GM21825 (cell line): ENCODE results near the gene RIPOR1.

ENCODE experiments used
- ATAC-seq: cut with Tn5 transposase; IDR thresholded peaks from one replicate; pipeline ENCODE4 v1.9.1; 2021; ENCODE audit warnings: mild to moderate bottlenecking, moderate library complexity; ENCODE audit not compliant: unreplicated experiment

RIPOR1 gene

DNA sequence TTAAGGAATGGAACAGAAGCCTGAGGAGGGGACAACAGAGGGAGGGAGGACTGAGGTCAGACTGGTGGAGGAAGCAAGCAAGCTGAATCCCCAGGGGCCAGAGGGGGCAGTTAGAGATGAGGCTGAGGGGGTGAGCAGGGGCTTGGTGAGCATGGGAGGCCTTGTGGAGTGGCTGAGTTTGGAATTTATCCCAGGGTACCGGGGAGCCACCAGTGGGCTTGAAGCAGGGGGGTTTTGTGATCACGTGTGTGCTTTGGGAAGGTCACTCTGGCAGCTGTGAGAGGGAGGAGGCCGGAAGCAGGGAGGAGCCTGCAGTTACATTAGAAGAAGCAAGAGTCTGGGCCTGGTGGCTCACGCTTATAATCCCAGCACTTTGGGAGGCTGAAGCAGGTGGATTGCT, 23.8 kb downstream of the RIPOR1 start:
- no peak for ATAC-seq

DNA sequence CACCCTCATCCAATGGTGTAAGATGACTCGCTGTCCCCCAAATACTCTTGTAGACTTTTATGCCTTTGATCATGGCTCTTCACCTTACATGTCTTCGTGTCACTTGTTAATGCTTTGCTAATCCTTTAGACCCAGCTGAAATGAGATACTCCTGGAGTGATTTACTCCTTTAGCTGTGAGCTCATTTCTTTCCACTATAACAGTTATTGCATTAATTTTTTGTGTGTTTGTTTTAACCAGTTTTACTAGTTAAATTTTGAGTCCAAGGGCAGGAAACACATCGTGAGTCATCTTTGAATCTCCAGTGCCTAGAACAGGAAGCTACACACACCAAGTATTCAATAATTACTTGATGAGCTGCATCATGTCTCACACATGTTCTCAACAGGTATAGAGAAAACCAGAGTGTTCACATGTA, 27.2 kb downstream of the RIPOR1 start:
- ATAC-seq, result no peak

DNA sequence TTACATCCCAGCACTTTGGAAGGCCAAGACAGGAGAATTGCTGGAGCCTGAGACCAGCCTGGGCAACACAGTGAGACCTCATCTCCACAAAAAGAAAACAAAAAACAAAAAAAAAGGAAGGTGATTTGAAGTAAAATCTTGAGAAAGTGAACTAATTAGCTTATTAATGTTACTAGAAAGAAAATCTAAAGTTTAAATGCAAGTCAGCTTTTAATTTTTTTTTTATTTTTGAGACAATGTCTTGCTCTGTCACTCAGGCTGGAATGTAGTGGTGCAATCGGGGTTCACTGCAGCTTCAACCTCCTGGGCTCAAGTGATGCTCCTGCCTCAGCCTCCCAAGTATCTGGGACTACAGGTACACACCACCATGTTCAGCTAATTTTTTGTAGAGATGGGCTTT, 30.2 kb downstream of the RIPOR1 start:
- no peak for ATAC-seq

- ATAC-seq, result no peak
Observed at GRCh38 chr16:67560827-67561342, 32.3 kb downstream of the RIPOR1 start.

DNA sequence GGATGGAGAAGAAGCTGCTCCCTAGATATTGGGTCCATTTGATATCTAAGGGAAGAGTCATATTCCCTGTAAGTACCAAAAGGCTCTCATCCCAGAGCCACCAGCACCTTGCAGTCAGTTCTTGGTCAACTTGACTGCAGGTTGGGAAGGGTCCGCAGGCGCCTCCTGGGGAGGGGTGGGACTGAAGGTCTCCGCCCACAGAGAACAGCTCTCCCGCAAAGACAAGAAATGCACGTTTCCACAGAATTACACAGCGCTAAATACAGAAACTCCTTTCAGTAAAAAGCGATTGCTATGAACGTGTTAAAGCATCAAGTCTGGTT, 32.8 kb downstream of the RIPOR1 start:
- no peak for ATAC-seq

GRCh38 chr16:67561824-67562525, 33.3 kb downstream of the RIPOR1 start:
- peak; percentile 75 for ATAC-seq

- peak; percentile 47 for ATAC-seq
Observed at GRCh38 chr16:67562526-67562917, 33.9 kb downstream of the RIPOR1 start, which contains the start of gene CTCF. Gene CTCF (plus strand): TSS chr16:67562526. CDS start chr16:67610833, 48,307 bp downstream.

DNA sequence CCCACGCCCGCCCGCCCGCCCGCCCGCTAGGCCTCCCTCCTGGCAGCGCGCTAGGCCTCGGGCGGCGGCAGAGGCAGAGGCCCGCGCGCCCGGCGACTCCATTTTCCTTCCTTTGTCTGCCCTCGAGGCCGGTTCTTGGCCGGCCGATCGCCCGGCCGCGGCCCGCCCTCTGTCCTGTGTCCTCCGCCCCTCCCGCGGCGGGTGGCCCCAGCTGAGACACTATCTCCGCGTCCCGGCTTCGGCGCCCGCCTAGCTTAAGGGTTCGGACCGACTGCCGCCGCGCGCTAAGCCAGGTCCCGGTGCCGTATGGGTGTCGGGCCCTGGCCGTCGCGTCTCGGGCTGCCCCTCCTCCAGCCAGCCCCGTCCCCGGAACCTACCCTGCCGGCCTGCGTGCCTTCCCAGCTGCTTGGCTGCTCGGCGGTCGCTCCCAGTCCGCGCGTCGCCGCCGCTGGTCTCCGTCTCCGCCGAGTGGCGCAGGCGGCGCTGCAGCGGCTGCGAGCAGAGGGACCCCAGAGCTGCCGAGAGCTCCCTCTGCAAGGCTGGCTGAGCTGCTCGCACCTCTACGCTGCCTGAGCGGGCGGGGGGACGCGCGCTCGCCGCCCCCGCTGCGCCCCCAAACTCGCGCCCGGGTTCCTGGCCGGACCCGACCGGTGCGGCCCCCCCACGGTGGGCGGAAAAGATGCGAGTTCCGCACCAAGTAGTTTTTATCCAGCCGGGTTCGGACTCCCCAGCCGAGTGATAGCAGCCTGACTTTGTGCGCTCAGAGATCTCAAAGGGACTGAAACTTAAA, 34.5 kb downstream of the RIPOR1 start:
- ATAC-seq, result peak; percentile 13

- ATAC-seq, result no peak
Observed at GRCh38 chr16:67563708-67564468, 35.3 kb downstream of the RIPOR1 start.

DNA sequence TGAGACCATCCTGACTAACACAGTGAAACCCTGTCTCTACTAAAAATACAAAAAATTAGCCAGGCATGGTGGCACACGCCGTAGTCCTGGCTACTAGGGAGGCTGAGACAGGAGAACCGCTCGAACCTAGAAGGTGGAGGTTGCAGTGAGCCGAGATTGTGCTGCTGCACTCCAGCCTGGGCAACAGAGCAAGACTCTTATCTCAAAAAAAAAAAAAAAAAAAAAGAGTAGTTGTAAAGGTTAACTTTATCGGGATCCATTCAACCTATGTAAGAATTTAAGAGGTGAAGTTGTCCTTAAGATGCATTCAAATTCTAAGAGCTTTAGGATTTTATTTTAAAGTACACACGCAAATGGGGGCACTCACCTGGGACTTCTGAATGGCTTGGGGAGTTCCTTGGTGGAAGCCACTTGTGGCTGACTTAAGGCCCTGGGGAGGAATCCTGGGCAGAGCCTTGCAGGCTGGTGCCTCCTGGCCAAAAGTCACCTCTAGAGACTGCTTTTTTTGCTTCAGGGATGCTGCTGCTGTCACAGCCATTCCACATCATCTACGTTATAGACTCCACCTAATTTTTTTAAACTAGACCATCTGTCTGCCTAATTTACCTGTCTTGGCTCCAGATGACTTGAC, 37.0 kb downstream of the RIPOR1 start:
- no peak for ATAC-seq

DNA sequence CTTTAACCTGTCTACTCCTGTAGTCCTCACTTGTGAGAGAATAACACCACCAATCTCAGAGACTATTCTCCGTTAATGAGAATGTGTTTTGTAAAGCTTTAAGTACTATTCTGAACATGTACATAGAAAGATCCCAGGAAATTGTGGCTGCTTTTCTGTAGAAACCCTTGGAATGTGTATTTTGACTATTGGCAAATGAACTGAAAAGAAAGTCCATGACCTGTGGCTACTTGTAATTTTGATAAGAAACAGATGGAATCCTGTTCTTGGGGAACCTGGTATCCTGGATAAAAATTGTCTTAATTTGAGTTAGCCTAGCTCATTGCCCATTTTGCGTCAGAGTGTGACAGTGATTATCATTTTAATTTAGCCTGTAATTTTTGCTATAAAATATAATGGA, 42.8 kb downstream of the RIPOR1 start:
- ATAC-seq, result no peak

DNA sequence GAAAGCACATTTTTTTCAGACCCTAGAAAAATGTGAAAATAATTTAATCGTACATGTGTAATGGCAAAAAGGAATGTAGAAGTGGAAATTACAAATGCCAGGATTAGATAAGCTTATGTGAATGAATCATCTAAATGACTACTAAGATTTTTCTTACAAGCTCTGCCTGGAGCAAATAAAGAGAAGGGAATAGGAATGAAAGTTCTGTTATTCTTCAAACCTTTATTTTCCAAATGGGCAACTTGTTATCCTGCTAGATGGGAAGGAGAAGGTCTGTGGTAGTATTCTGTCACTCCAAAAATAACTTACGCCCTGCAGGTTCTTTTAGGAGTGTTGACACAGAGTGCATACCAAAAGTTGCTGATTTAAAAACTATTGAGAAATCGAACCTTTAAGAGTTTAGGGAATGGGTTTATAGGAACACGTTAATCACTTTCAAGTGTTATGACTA, 43.4 kb downstream of the RIPOR1 start:
- ATAC-seq, result no peak

DNA sequence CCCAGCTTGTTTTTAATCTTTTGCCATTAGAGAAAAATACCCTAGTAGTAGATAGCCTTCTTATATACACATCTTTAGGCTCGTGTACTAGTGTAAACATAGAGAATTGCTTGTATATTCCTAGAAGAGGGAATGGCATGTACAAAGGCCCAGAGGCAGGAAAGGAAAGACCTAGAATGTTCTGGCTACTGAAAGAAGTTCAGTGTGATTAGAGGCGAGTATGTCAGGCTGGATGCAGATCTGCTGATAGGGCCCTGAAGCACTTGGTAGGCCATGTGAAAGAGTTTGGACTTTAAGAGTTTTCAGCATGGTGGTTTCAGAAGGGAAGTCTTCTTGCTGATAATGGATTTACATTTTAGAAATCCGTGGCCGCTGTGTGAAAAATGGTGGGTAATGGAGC, 51.1 kb downstream of the RIPOR1 start:
- no peak for ATAC-seq

GRCh38 chr16:67580202-67580601, 51.6 kb downstream of the RIPOR1 start:
- no peak for ATAC-seq

- no peak for ATAC-seq
Observed at GRCh38 chr16:67593288-67593687, 64.7 kb downstream of the RIPOR1 start.

- no peak for ATAC-seq
Observed at GRCh38 chr16:67593701-67594100, 65.1 kb downstream of the RIPOR1 start.

- no peak for ATAC-seq
Observed at GRCh38 chr16:67594256-67594915, 65.8 kb downstream of the RIPOR1 start.

- no peak for ATAC-seq
Observed at GRCh38 chr16:67594956-67595355, 66.3 kb downstream of the RIPOR1 start.
